ENCODE data around the gene WDR20.

- no peak for TF ChIP-seq POLR2A (IDR thresholded peaks at IDR 0.05; ENCODE audit: low read depth, low read length)
- TF ChIP-seq RAD21 (IDR thresholded peaks at IDR 0.05; ENCODE audit: low read length), result no peak
Observed at GRCh38 chr14:102217399-102217798, 77.7 kb downstream of the WDR20 start.
